ENCODE results near the gene HNRNPDL.

- TF ChIP-seq YY1 (IDR thresholded peaks at IDR 0.05; ENCODE audit: insufficient read depth, insufficient read length) (no peak), ZNF274 (IDR thresholded peaks at IDR 0.05; ENCODE audit: low read depth, low read length) (no peak), SUZ12 (IDR thresholded peaks at IDR 0.05; ENCODE audit: extremely low read depth, insufficient read depth, insufficient read length) (no peak)
Measured at GRCh38 chr4:82430964-82431745, 893 bp upstream of the HNRNPDL start.
